SK-N-SH treated with all-trans-retinoic acid at 6 μM for 48 hours (cell line): ENCODE data around the gene STYXL1.

Source experiments
- BACH2 ChIP-seq: fragments of 250-450 bp; sonication (Bioruptor Pico); IDR thresholded peaks from 2 replicates; pipeline ENCODE4 v1.9.0; 2021; ENCODE audit warnings: mild to moderate bottlenecking, borderline replicate concordance
- PPARA ChIP-seq: fragments of 250-450 bp; sonication (Bioruptor Pico); IDR thresholded peaks from 2 replicates; pipeline ENCODE4 v1.5.0; 2020; ENCODE audit warnings: mild to moderate bottlenecking, borderline replicate concordance
- SNAI2 ChIP-seq: fragments of 250-450 bp; sonication (Bioruptor Pico); IDR thresholded peaks from 2 replicates; pipeline ENCODE4 v1.5.0; 2020; ENCODE audit warnings: mild to moderate bottlenecking, moderate library complexity
- ZC3H10 ChIP-seq: fragments of 250-450 bp; sonication (Bioruptor Pico); IDR thresholded peaks from 2 replicates; pipeline ENCODE4 v1.5.1; 2021; ENCODE audit warnings: mild to moderate bottlenecking, moderate library complexity
- ZFP30 ChIP-seq: fragments of 450-650 bp; formaldehyde crosslinking; IDR thresholded peaks from 2 replicates; pipeline ENCODE4 v1.5.0; 2022; ENCODE audit warnings: mild to moderate bottlenecking, moderate library complexity
- ZNF70 ChIP-seq: fragments of 450-650 bp; formaldehyde crosslinking; IDR thresholded peaks from 2 replicates; pipeline ENCODE4 v1.5.0; 2020; ENCODE audit warnings: mild to moderate bottlenecking, moderate library complexity
- ZNF8 ChIP-seq: fragments of 450-650 bp; formaldehyde crosslinking; IDR thresholded peaks from 2 replicates; pipeline ENCODE4 v1.5.0; 2020; ENCODE audit warnings: mild to moderate bottlenecking, moderate library complexity
- TF ChIP-seq, protein P1 (sequence below): fragments of 250-450 bp; sonication (Bioruptor Pico); IDR thresholded peaks from 2 replicates; pipeline ENCODE4 v1.8.0; 2020; ENCODE audit warnings: mild to moderate bottlenecking, moderate library complexity, borderline replicate concordance
- TF ChIP-seq, protein P2 (sequence below): fragments of 250-450 bp; sonication (Bioruptor Pico); IDR thresholded peaks from 2 replicates; pipeline ENCODE4 v1.5.0; 2020; ENCODE audit warnings: mild to moderate bottlenecking, moderate library complexity

- TF ChIP-seq, protein P1, sequence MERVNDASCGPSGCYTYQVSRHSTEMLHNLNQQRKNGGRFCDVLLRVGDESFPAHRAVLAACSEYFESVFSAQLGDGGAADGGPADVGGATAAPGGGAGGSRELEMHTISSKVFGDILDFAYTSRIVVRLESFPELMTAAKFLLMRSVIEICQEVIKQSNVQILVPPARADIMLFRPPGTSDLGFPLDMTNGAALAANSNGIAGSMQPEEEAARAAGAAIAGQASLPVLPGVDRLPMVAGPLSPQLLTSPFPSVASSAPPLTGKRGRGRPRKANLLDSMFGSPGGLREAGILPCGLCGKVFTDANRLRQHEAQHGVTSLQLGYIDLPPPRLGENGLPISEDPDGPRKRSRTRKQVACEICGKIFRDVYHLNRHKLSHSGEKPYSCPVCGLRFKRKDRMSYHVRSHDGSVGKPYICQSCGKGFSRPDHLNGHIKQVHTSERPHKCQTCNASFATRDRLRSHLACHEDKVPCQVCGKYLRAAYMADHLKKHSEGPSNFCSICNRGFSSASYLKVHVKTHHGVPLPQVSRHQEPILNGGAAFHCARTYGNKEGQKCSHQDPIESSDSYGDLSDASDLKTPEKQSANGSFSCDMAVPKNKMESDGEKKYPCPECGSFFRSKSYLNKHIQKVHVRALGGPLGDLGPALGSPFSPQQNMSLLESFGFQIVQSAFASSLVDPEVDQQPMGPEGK: no peak
- no peak for TF ChIP-seq PPARA (CRISPR knock-in tag)
- TF ChIP-seq SNAI2 (CRISPR knock-in tag): no peak
- no peak for TF ChIP-seq ZNF70 (CRISPR knock-in tag)
- TF ChIP-seq ZC3H10 (CRISPR knock-in tag): no peak
- TF ChIP-seq, protein P2, sequence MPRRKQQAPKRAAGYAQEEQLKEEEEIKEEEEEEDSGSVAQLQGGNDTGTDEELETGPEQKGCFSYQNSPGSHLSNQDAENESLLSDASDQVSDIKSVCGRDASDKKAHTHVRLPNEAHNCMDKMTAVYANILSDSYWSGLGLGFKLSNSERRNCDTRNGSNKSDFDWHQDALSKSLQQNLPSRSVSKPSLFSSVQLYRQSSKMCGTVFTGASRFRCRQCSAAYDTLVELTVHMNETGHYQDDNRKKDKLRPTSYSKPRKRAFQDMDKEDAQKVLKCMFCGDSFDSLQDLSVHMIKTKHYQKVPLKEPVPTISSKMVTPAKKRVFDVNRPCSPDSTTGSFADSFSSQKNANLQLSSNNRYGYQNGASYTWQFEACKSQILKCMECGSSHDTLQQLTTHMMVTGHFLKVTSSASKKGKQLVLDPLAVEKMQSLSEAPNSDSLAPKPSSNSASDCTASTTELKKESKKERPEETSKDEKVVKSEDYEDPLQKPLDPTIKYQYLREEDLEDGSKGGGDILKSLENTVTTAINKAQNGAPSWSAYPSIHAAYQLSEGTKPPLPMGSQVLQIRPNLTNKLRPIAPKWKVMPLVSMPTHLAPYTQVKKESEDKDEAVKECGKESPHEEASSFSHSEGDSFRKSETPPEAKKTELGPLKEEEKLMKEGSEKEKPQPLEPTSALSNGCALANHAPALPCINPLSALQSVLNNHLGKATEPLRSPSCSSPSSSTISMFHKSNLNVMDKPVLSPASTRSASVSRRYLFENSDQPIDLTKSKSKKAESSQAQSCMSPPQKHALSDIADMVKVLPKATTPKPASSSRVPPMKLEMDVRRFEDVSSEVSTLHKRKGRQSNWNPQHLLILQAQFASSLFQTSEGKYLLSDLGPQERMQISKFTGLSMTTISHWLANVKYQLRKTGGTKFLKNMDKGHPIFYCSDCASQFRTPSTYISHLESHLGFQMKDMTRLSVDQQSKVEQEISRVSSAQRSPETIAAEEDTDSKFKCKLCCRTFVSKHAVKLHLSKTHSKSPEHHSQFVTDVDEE (CRISPR knock-in tag): no peak
- no peak for TF ChIP-seq BACH2 (CRISPR knock-in tag)
- TF ChIP-seq ZFP30 (CRISPR knock-in tag): no peak
- no peak for TF ChIP-seq ZNF8 (CRISPR knock-in tag)
These were observed 93.9 kb downstream of the STYXL1 start for GRCh38 chr7:75953931-75954330.
